Calu3 (cell line): ENCODE measurements around the gene GADD45B. TPM values are rescaled to one million over a fixed set of nuclear protein-coding genes. Genes with fewer than 3 reads are reported as not detected.
"Not testable (repeated sequence)": the region's sequence is repeated elsewhere in the genome, so short reads cannot be mapped to it uniquely, and the experiment has no call there.

Experiments used
- BruUV-seq: library from RNA; stranded (reverse); fragments of 400-500 nt; replicated peaks from 2 replicates; lab custom pipeline; 2021; lab: Mats Ljungman, UMichigan
- CTCF ChIA-PET: fragments of 300-600 bp; sonication (Branson Sonifier 250); formaldehyde crosslinking; loops from one replicate; lab custom pipeline; 2022; ENCODE audit warnings: antibody characterized with exemption; lab: Charles Lee
- DNase-seq: peaks from one replicate; pipeline ENCODE4 v3.0.0; 2022
- H3K27ac Mint-ChIP-seq: one replicate; pipeline ENCODE4 v1.8.0; 2022; ENCODE audit warnings: mixed read lengths; ENCODE audit not compliant: unreplicated experiment
- H3K27me3 Mint-ChIP-seq: one replicate; pipeline ENCODE4 v1.8.0; 2022; ENCODE audit warnings: mixed read lengths; ENCODE audit not compliant: unreplicated experiment
- H3K36me3 Mint-ChIP-seq: one replicate; pipeline ENCODE4 v1.8.0; 2022; ENCODE audit warnings: mild to moderate bottlenecking, moderate library complexity, mixed read lengths; ENCODE audit not compliant: insufficient read depth, unreplicated experiment
- H3K4me1 Mint-ChIP-seq: one replicate; pipeline ENCODE4 v1.8.0; 2022; ENCODE audit warnings: mild to moderate bottlenecking, low read depth, mixed read lengths; ENCODE audit not compliant: unreplicated experiment
- H3K4me3 Mint-ChIP-seq: one replicate; pipeline ENCODE4 v1.8.0; 2022; ENCODE audit warnings: mild to moderate bottlenecking, low read depth, moderate library complexity, mixed read lengths; ENCODE audit not compliant: unreplicated experiment
- H3K9me3 Mint-ChIP-seq: one replicate; pipeline ENCODE4 v1.8.0; 2022; ENCODE audit warnings: low read depth, mixed read lengths; ENCODE audit not compliant: unreplicated experiment
- CTCF ChIP-seq: fragments of 200-600 bp; IDR thresholded peaks from one replicate; pipeline ENCODE4 v1.8.0; 2022; ENCODE audit warnings: antibody characterized with exemption; ENCODE audit not compliant: unreplicated experiment
- intact Hi-C: fragments of 100-400 bp; cut with micrococcal nuclease; formaldehyde crosslinking; loops from one replicate; pipeline ENCODE4 v1.10.0; 2022; ENCODE audit not compliant: unreplicated experiment
- total RNA-seq: library from RNA; stranded (reverse); gene quantifications from 2 replicates; pipeline ENCODE4 v1.2.3, GENCODE V29; 2022

Gene GADD45B
- total RNA-seq, 1 experiment from 2014 or later: 36.5 TPM

GRCh38 chr19:2464389-2464788 is 11.5 kb upstream of the GADD45B start:
- no TSS peak for BruUV-seq
- CTCF ChIA-PET: interaction anchor here (0.6 kb wide), 1 partner anchor 652 kb away, joined by 13 read pairs; no protein-coding TSS in a partner anchor
- DNase-seq: no peak
- Mint-ChIP-seq H3K27ac (peak overlapping the region; percentile 39), H3K36me3 (peaks cover 12% of the 10 kb centered on the region), H3K4me3 (no peak overlapping the region), H3K4me1 (peaks cover 1% of the 10 kb centered on the region), H3K27me3 (no peaks in the 10 kb centered on the region), H3K9me3 (no peaks in the 10 kb centered on the region)
- intact Hi-C loops: no loop called here
- TF ChIP-seq CTCF: no peak

- Mint-ChIP-seq H3K36me3 (peaks cover 4% of the 10 kb centered on the region), H3K4me3 (no peak overlapping the region), H3K4me1 (peaks cover 8% of the 10 kb centered on the region), H3K27me3 (no peaks in the 10 kb centered on the region), H3K27ac (no peak overlapping the region), H3K9me3 (no peaks in the 10 kb centered on the region)
- CTCF ChIA-PET: interaction anchor here (0.7 to 0.9 kb wide), 2 partner anchors 54 to 140 kb away, joined by 5 read pairs; no protein-coding TSS in a partner anchor
- intact Hi-C loops: no loop called here
- BruUV-seq: no TSS peak
- no peak for TF ChIP-seq CTCF
- DNase-seq: no peak
Measured at GRCh38 chr19:2468596-2468995, 7.3 kb upstream of the GADD45B start.

GRCh38 chr19:2469102-2469914 is 6.6 kb upstream of the GADD45B start:
- no peak overlapping the region for H3K27ac Mint-ChIP-seq
- BruUV-seq: no TSS peak
- peaks cover 4% of the 10 kb centered on the region for H3K36me3 Mint-ChIP-seq
- TF ChIP-seq CTCF: no peak
- CTCF ChIA-PET: interaction anchor here (0.6 to 1.0 kb wide), 4 partner anchors 54 to 238 kb away, joined by 3 to 5 read pairs (median 4); no protein-coding TSS in a partner anchor
- no peak overlapping the region for H3K4me3 Mint-ChIP-seq
- no peaks in the 10 kb centered on the region for H3K9me3 Mint-ChIP-seq
- intact Hi-C loops: no loop called here
- peaks cover 8% of the 10 kb centered on the region for H3K4me1 Mint-ChIP-seq
- peak; percentile 24 for DNase-seq
- H3K27me3 Mint-ChIP-seq: no peaks in the 10 kb centered on the region

GRCh38 chr19:2469915-2470200 is 6.1 kb upstream of the GADD45B start:
- BruUV-seq, intact Hi-C loops, DNase-seq: not testable (repeated sequence)

More at GRCh38 chr19:2469915-2470200, 6.1 kb upstream of the GADD45B start:
- CTCF ChIA-PET: interaction anchor here (0.9 to 1.0 kb wide), 2 partner anchors 139 to 144 kb away, joined by 3 to 4 read pairs; no protein-coding TSS in a partner anchor
- not testable (repeated sequence) for H3K36me3 Mint-ChIP-seq, H3K27ac Mint-ChIP-seq, H3K4me3 Mint-ChIP-seq, H3K27me3 Mint-ChIP-seq, H3K9me3 Mint-ChIP-seq, H3K4me1 Mint-ChIP-seq
